Upper lobe of right lung (tissue), 1 donor: ENCODE results near the gene POC1A. TPM values are rescaled to one million over a fixed set of nuclear protein-coding genes. Genes with fewer than 3 reads are reported as not detected.

Experiments
- ATAC-seq: fragments of 200-7000 bp; cut with Tn5 transposase; one replicate; pipeline ENCODE4 v1.9.1; 2020; ENCODE audit warnings: mild to moderate bottlenecking, moderate library complexity
- DNase-seq: peaks from one replicate; pipeline ENCODE4 v3.0.0-alpha.2; 2020
- H3K27ac ChIP-seq: fragments of 200-600 bp; one replicate; pipeline ENCODE4 v1.8.0; 2022
- H3K27me3 ChIP-seq: fragments of 200-600 bp; one replicate; pipeline ENCODE4 v1.8.0; 2022; ENCODE audit warnings: mild to moderate bottlenecking
- H3K36me3 ChIP-seq: fragments of 200-600 bp; one replicate; pipeline ENCODE4 v1.8.0; 2022
- H3K4me1 ChIP-seq: fragments of 200-600 bp; one replicate; pipeline ENCODE4 v1.8.0; 2022
- H3K4me3 ChIP-seq: fragments of 200-600 bp; one replicate; pipeline ENCODE4 v1.8.0; 2022; ENCODE audit warnings: mild to moderate bottlenecking
- H3K9me3 ChIP-seq: fragments of 200-600 bp; one replicate; pipeline ENCODE4 v1.8.0; 2022
- CTCF ChIP-seq: fragments of 200-600 bp; IDR thresholded peaks from one replicate; pipeline ENCODE4 v1.8.0; 2022; ENCODE audit warnings: antibody characterized with exemption
- intact Hi-C: fragments of 100-400 bp; cut with DNase I; formaldehyde crosslinking; loops from one replicate; pipeline ENCODE4 v1.11.0; 2022
- total RNA-seq: library from RNA; stranded (reverse); fragmentation: NEBNext Ultra II Directional; extraction: Animal tissue kit (Norgen Biotek cat#: 25700); gene quantifications from one replicate; pipeline ENCODE4 v1.2.1, GENCODE V29; 2021
- donor health status: DM: no; HTN: yes; CAD: no; lungs with severe emphysema.

POC1A gene
- total RNA-seq, 1 donor from 2014 or later: 2.5 TPM

DNA sequence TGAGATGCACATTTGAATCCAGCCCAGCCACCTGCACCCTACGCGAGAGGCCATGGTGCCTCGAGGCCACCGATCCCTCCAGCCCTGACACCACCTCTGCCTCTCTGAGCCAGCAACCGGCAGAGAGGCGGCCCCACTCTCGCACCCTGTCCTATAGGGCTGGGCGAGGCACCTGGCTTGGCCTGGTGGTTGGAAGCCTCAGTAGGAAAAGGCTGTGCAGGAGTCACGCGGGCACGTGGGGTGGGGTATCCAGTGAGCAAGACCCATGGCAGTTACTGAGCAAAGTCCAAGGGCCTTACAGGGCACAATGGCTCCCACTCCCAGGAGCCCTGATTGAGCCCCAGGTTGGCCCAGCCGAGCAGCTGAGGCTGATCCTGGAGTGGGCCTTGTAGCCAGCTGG is 85.5 kb downstream of the POC1A start:
- no peaks in the 10 kb centered on the region for H3K27me3 ChIP-seq
- DNase-seq (no peak), ATAC-seq (no peak)
- H3K9me3 ChIP-seq: no peaks in the 10 kb centered on the region
- H3K36me3 ChIP-seq: no peaks in the 10 kb centered on the region
- no peak overlapping the region for H3K4me3 ChIP-seq
- peaks cover 28% of the 10 kb centered on the region for H3K4me1 ChIP-seq
- no peak for TF ChIP-seq CTCF
- intact Hi-C loops: no loop called here
- no peak overlapping the region for H3K27ac ChIP-seq

GRCh38 chr3:52068055-52068571 is 86.1 kb downstream of the POC1A start:
- Histone ChIP-seq H3K27ac (no peak overlapping the region), H3K27me3 (no peaks in the 10 kb centered on the region), H3K9me3 (no peaks in the 10 kb centered on the region), H3K36me3 (no peaks in the 10 kb centered on the region), H3K4me3 (no peak overlapping the region), H3K4me1 (peaks cover 28% of the 10 kb centered on the region)
- no peak for TF ChIP-seq CTCF
- intact Hi-C loops: no loop called here
- DNase-seq (no peak), ATAC-seq (no peak)

- intact Hi-C loops: no loop called here
- Histone ChIP-seq H3K9me3 (no peaks in the 10 kb centered on the region), H3K36me3 (no peaks in the 10 kb centered on the region), H3K27me3 (no peaks in the 10 kb centered on the region), H3K4me1 (peaks cover 29% of the 10 kb centered on the region), H3K4me3 (no peak overlapping the region), H3K27ac (no peak overlapping the region)
- TF ChIP-seq CTCF: no peak
- DNase-seq: no peak
- no peak for ATAC-seq
Measured at GRCh38 chr3:52067526-52067925, 86.7 kb downstream of the POC1A start.

DNA sequence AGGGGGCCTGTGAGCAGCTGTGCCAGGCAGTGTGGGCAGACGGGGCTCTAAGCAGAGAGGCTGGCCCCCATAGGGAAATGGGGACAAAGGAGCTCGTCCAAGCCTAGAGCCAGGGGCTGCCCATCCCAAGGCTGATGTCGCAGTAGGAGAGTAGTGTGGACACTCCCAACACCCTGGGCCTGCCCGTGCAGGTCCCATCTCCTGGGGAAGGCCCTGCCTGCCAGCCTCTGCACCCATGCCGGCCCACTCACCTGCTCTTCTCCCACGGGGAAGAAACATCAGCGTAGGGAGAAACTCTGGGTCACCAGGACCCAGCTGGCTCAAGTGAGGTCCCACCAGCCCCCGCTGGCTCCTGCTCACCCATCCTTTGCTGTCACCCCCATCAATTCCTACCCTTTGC is 87.2 kb downstream of the POC1A start:
- no peak for DNase-seq
- intact Hi-C loops: no loop called here

DNA sequence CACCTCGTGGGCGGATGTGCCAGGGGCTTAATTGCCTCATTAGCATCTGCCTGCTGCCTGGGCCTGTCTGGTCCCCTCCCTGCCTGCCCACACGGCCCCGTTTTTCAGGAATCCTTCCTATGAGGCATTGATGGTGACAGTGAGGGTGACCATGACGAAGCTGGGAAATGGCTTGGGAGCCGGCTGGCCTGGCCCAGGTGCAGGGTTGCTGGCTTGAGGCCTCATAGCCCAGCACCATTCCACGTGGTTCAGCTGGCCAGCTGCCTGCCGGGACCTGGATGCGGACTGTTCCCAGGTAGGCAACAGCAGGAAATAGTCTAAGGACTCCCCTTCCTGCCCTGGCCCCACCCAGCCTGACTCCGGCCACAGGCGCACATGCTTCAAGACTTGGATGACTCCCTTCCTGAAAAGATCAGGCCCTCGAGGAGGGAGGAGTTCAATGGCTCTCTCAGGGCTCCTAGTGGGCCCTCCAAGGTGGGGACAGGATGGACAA is 88.9 kb downstream of the POC1A start:
- Histone ChIP-seq H3K4me1 (peaks cover 13% of the 10 kb centered on the region), H3K27ac (no peak overlapping the region), H3K9me3 (no peaks in the 10 kb centered on the region), H3K27me3 (no peaks in the 10 kb centered on the region), H3K4me3 (no peak overlapping the region), H3K36me3 (no peaks in the 10 kb centered on the region)
- ATAC-seq (peak; percentile 67), DNase-seq (peak; percentile 88)
- no peak for TF ChIP-seq CTCF
- intact Hi-C loops: no loop called here

More for the DNA sequence above, 87.2 kb downstream of the POC1A start:
- H3K9me3 ChIP-seq: no peaks in the 10 kb centered on the region
- peaks cover 30% of the 10 kb centered on the region for H3K4me1 ChIP-seq
- no peak overlapping the region for H3K4me3 ChIP-seq
- no peaks in the 10 kb centered on the region for H3K27me3 ChIP-seq
- no peak overlapping the region for H3K27ac ChIP-seq
- TF ChIP-seq CTCF: no peak
- ATAC-seq: no peak
- no peaks in the 10 kb centered on the region for H3K36me3 ChIP-seq

DNA sequence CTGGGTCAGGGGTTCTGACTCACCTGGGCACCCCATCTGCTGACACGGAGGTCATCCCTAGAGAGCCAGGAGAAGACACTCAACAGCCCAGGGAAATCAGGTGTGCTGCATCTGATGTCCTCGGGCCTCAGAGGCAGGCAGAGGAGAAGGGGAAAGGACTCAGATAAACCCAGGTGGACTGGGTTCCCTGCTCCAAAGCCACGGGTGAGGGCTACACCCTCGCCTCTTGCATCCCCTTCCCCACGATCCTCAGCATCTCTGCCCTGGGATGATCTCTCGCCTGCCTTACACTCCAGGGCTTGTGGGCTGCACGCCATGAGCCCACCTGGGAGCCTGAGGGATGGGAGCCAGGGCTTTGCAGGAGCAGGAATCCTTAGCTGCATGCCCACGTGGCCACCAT is 89.7 kb downstream of the POC1A start:
- no peaks in the 10 kb centered on the region for H3K9me3 ChIP-seq
- no peaks in the 10 kb centered on the region for H3K36me3 ChIP-seq
- no peak overlapping the region for H3K27ac ChIP-seq
- intact Hi-C loops: no loop called here
- H3K27me3 ChIP-seq: no peaks in the 10 kb centered on the region
- no peak overlapping the region for H3K4me3 ChIP-seq
- peaks cover 6% of the 10 kb centered on the region for H3K4me1 ChIP-seq
- ATAC-seq (no peak), DNase-seq (no peak)
- TF ChIP-seq CTCF: no peak
